ENCODE results near the gene BMF. TPM values are rescaled to one million over a fixed set of nuclear protein-coding genes. Genes with fewer than 3 reads are reported as not detected.

BMF gene
- total and polyA plus RNA-seq, 2 donors (not counting 1 experiment from before 2014, with no cell fraction given), result 2.2 to 8.6 TPM

- H3K4me1 ChIP-seq (ENCODE audit: control insufficient read depth, extremely low read depth, insufficient read depth, low read length), result peaks cover 51% of the 10 kb centered on the region
- H2AFZ ChIP-seq (ENCODE audit: low read length), result no peak overlapping the region
- peak overlapping the region in 1 of 4 experiments; percentile 21 for H3K4me3 ChIP-seq (replicated peaks in 1 of 4; ENCODE audit: control extremely low read depth in 1 of 4, insufficient read depth in 1 of 4, low read depth in 3 of 4, low read length in 4 of 4)
- no peaks in the 10 kb centered on the region for H3K27me3 ChIP-seq (ENCODE audit: control insufficient read depth, insufficient read depth, low read length)
- H3K79me2 ChIP-seq (ENCODE audit: control insufficient read depth, insufficient read depth, low read length), result no peaks in the 10 kb centered on the region
- no peak for TF ChIP-seq CTCF (conservative IDR thresholded peaks at IDR 0.05 in 1 of 2, IDR thresholded peaks at IDR 0.05 in 1 of 2; ENCODE audit: low read depth in 1 of 2, low read length in 2 of 2)
- no peak for TF ChIP-seq EZH2 (IDR thresholded peaks at IDR 0.05; ENCODE audit: low read length, missing control alignments)
- H3K4me2 ChIP-seq (ENCODE audit: extremely low read depth, insufficient read depth, low read length), result peak overlapping the region; percentile 68
- peak in 1 of 2 donors; percentile 36 for DNase-seq (ENCODE audit: low read depth in 2 of 2)
- H3K9ac ChIP-seq (ENCODE audit: insufficient read depth, low read length), result peak overlapping the region; percentile 41
- H3K36me3 ChIP-seq (ENCODE audit: control insufficient read depth, insufficient read depth, low read length), result no peaks in the 10 kb centered on the region
- no peaks in the 10 kb centered on the region for H3K9me3 ChIP-seq (ENCODE audit: control insufficient read depth, insufficient read depth, low read depth, low read length)
- H4K20me1 ChIP-seq (ENCODE audit: control insufficient read depth, extremely low read depth, insufficient read depth, low read length), result no peaks in the 10 kb centered on the region
- H3K27ac ChIP-seq (ENCODE audit: insufficient read depth, low read length), result peak overlapping the region; percentile 69
Measured at GRCh38 chr15:40092979-40093869, 15.5 kb downstream of the BMF start.

GRCh38 chr15:40092256-40092978, 16.3 kb downstream of the BMF start:
- H3K27ac ChIP-seq (ENCODE audit: insufficient read depth, low read length), result peak overlapping the region; percentile 69
- DNase-seq (ENCODE audit: low read depth in 2 of 2), result peak; percentile 81 to 98
- no peak overlapping the region for H3K9ac ChIP-seq (ENCODE audit: insufficient read depth, low read length)
- TF ChIP-seq EZH2 (IDR thresholded peaks at IDR 0.05; ENCODE audit: low read length, missing control alignments) (no peak), CTCF (conservative IDR thresholded peaks at IDR 0.05 in 1 of 2, IDR thresholded peaks at IDR 0.05 in 1 of 2; ENCODE audit: low read depth in 1 of 2, low read length in 2 of 2) (no peak)
- H3K4me1 ChIP-seq (ENCODE audit: control insufficient read depth, extremely low read depth, insufficient read depth, low read length), result peaks cover 43% of the 10 kb centered on the region
- no peaks in the 10 kb centered on the region for H3K9me3 ChIP-seq (ENCODE audit: control insufficient read depth, insufficient read depth, low read depth, low read length)
- H4K20me1 ChIP-seq (ENCODE audit: control insufficient read depth, extremely low read depth, insufficient read depth, low read length), result no peaks in the 10 kb centered on the region
- no peaks in the 10 kb centered on the region for H3K27me3 ChIP-seq (ENCODE audit: control insufficient read depth, insufficient read depth, low read length)
- no peaks in the 10 kb centered on the region for H3K36me3 ChIP-seq (ENCODE audit: control insufficient read depth, insufficient read depth, low read length)
- H3K79me2 ChIP-seq (ENCODE audit: control insufficient read depth, insufficient read depth, low read length), result no peaks in the 10 kb centered on the region
- H2AFZ ChIP-seq (ENCODE audit: low read length), result no peak overlapping the region
- H3K4me2 ChIP-seq (ENCODE audit: extremely low read depth, insufficient read depth, low read length), result peak overlapping the region; percentile 56
- peak overlapping the region in 1 of 4 experiments; percentile 21 for H3K4me3 ChIP-seq (replicated peaks in 1 of 4; ENCODE audit: control extremely low read depth in 1 of 4, insufficient read depth in 1 of 4, low read depth in 3 of 4, low read length in 4 of 4)

GRCh38 chr15:40091861-40092255, 16.8 kb downstream of the BMF start:
- no peak for DNase-seq (ENCODE audit: low read depth in 2 of 2)
- H2AFZ ChIP-seq (ENCODE audit: low read length), result no peak overlapping the region
- H3K4me1 ChIP-seq (ENCODE audit: control insufficient read depth, extremely low read depth, insufficient read depth, low read length), result peaks cover 41% of the 10 kb centered on the region

More at GRCh38 chr15:40091861-40092255, 16.8 kb downstream of the BMF start:
- Histone ChIP-seq H3K9ac (ENCODE audit: insufficient read depth, low read length) (no peak overlapping the region), H4K20me1 (ENCODE audit: control insufficient read depth, extremely low read depth, insufficient read depth, low read length) (no peaks in the 10 kb centered on the region), H3K9me3 (ENCODE audit: control insufficient read depth, insufficient read depth, low read depth, low read length) (no peaks in the 10 kb centered on the region), H3K36me3 (ENCODE audit: control insufficient read depth, insufficient read depth, low read length) (no peaks in the 10 kb centered on the region), H3K79me2 (ENCODE audit: control insufficient read depth, insufficient read depth, low read length) (no peaks in the 10 kb centered on the region), H3K27ac (ENCODE audit: insufficient read depth, low read length) (no peak overlapping the region), H3K27me3 (ENCODE audit: control insufficient read depth, insufficient read depth, low read length) (no peaks in the 10 kb centered on the region), H3K4me3 (replicated peaks in 1 of 4; ENCODE audit: control extremely low read depth in 1 of 4, insufficient read depth in 1 of 4, low read depth in 3 of 4, low read length in 4 of 4) (no peak overlapping the region), H3K4me2 (ENCODE audit: extremely low read depth, insufficient read depth, low read length) (peak overlapping the region; percentile 32)
- no peak for TF ChIP-seq CTCF (conservative IDR thresholded peaks at IDR 0.05 in 1 of 2, IDR thresholded peaks at IDR 0.05 in 1 of 2; ENCODE audit: low read depth in 1 of 2, low read length in 2 of 2)
- TF ChIP-seq EZH2 (IDR thresholded peaks at IDR 0.05; ENCODE audit: low read length, missing control alignments), result no peak

Data from fibroblast of lung (primary cell).